ENCODE results near the gene STXBP3. TPM values are rescaled to one million over a fixed set of nuclear protein-coding genes. Genes with fewer than 3 reads are reported as not detected.

The STXBP3 gene
- total RNA-seq, 1 donor from 2014 or later, result 48.2 TPM

GRCh38 chr1:108814343-108815125 lies 68.1 kb downstream of the STXBP3 start:
- DNase-seq (ENCODE audit: low read depth), result no peak
- TF ChIP-seq CTCF (IDR thresholded peaks at IDR 0.05; ENCODE audit: insufficient read depth, low read length, poor library complexity, severe bottlenecking), result no peak

GRCh38 chr1:108815566-108815965 lies 69.1 kb downstream of the STXBP3 start:
- Histone ChIP-seq H3K4me3 (ENCODE audit: low read depth, low read length) (no peak overlapping the region), H3K27me3 (ENCODE audit: control insufficient read depth, insufficient read depth, low read length) (no peaks in the 10 kb centered on the region), H3K36me3 (ENCODE audit: control insufficient read depth, insufficient read depth, low read length) (no peaks in the 10 kb centered on the region)
- DNase-seq (ENCODE audit: low read depth), result no peak
- TF ChIP-seq CTCF (IDR thresholded peaks at IDR 0.05; ENCODE audit: insufficient read depth, low read length, poor library complexity, severe bottlenecking), result no peak

More at GRCh38 chr1:108814343-108815125, 68.1 kb downstream of the STXBP3 start:
- Histone ChIP-seq H3K36me3 (ENCODE audit: control insufficient read depth, insufficient read depth, low read length) (no peaks in the 10 kb centered on the region), H3K27me3 (ENCODE audit: control insufficient read depth, insufficient read depth, low read length) (no peaks in the 10 kb centered on the region), H3K4me3 (ENCODE audit: low read depth, low read length) (no peak overlapping the region)

- Histone ChIP-seq H3K27me3 (ENCODE audit: control insufficient read depth, insufficient read depth, low read length) (no peaks in the 10 kb centered on the region), H3K36me3 (ENCODE audit: control insufficient read depth, insufficient read depth, low read length) (no peaks in the 10 kb centered on the region), H3K4me3 (ENCODE audit: low read depth, low read length) (no peak overlapping the region)
- TF ChIP-seq CTCF (IDR thresholded peaks at IDR 0.05; ENCODE audit: insufficient read depth, low read length, poor library complexity, severe bottlenecking), result no peak
- DNase-seq (ENCODE audit: low read depth), result peak; percentile 86
Observed at GRCh38 chr1:108816049-108816893, 69.8 kb downstream of the STXBP3 start.

- Histone ChIP-seq H3K36me3 (ENCODE audit: control insufficient read depth, insufficient read depth, low read length) (no peaks in the 10 kb centered on the region), H3K27me3 (ENCODE audit: control insufficient read depth, insufficient read depth, low read length) (no peaks in the 10 kb centered on the region), H3K4me3 (ENCODE audit: low read depth, low read length) (no peak overlapping the region)
- no peak for DNase-seq (ENCODE audit: low read depth)
- no peak for TF ChIP-seq CTCF (IDR thresholded peaks at IDR 0.05; ENCODE audit: insufficient read depth, low read length, poor library complexity, severe bottlenecking)
Observed at GRCh38 chr1:108817016-108817415, 70.5 kb downstream of the STXBP3 start.

- Histone ChIP-seq H3K4me3 (ENCODE audit: low read depth, low read length) (no peak overlapping the region), H3K36me3 (ENCODE audit: control insufficient read depth, insufficient read depth, low read length) (no peaks in the 10 kb centered on the region), H3K27me3 (ENCODE audit: control insufficient read depth, insufficient read depth, low read length) (no peaks in the 10 kb centered on the region)
- TF ChIP-seq CTCF (IDR thresholded peaks at IDR 0.05; ENCODE audit: insufficient read depth, low read length, poor library complexity, severe bottlenecking), result no peak
- no peak for DNase-seq (ENCODE audit: low read depth)
Observed at GRCh38 chr1:108817811-108818210, 71.3 kb downstream of the STXBP3 start.

All from kidney epithelial cell (primary cell).